SJCRH30 (cell line): Measurements from ENCODE around the gene EXPH5. TPM values are rescaled to one million over a fixed set of nuclear protein-coding genes. Genes with fewer than 3 reads are reported as not detected.

Experiments
- DNase-seq, 2 experiments: peaks; one replicate each; pipeline ENCODE4 v3.0.0-alpha.2; 2015 to 2020
- H3K27ac ChIP-seq: fragments of 250-450 bp; sonication (Bioruptor Pico); 2 replicates; pipeline ENCODE4 v1.5.1; 2020; ENCODE audit warnings: mild to moderate bottlenecking, moderate library complexity
- H3K27me3 ChIP-seq: fragments of 250-450 bp; sonication (Bioruptor Pico); 2 replicates; pipeline ENCODE4 v1.5.1; 2020; ENCODE audit warnings: mild to moderate bottlenecking, moderate library complexity
- H3K36me3 ChIP-seq: fragments of 250-450 bp; sonication (Bioruptor Pico); 2 replicates; pipeline ENCODE4 v1.5.1; 2020; ENCODE audit warnings: mild to moderate bottlenecking, moderate library complexity
- H3K4me1 ChIP-seq: fragments of 250-450 bp; sonication (Bioruptor Pico); 2 replicates; pipeline ENCODE4 v1.5.1; 2020; ENCODE audit warnings: mild to moderate bottlenecking, moderate library complexity
- H3K4me3 ChIP-seq: fragments of 250-450 bp; sonication (Bioruptor Pico); 2 replicates; pipeline ENCODE4 v1.5.1; 2020; ENCODE audit warnings: mild to moderate bottlenecking, moderate library complexity
- H3K9me3 ChIP-seq: fragments of 250-450 bp; sonication (Bioruptor Pico); replicated peaks from 2 replicates; pipeline ENCODE4 v1.5.1; 2020; ENCODE audit warnings: mild to moderate bottlenecking, moderate library complexity
- total RNA-seq: library from RNA; depleted of rRNA; stranded (reverse); fragments of >200 nt; shearing (Covaris generic); gene quantifications from 2 replicates; pipeline ENCODE4 v1.2.3, GENCODE V29; 2014

Gene EXPH5
- total RNA-seq, 1 experiment from 2014 or later, result 0.14 TPM

DNA sequence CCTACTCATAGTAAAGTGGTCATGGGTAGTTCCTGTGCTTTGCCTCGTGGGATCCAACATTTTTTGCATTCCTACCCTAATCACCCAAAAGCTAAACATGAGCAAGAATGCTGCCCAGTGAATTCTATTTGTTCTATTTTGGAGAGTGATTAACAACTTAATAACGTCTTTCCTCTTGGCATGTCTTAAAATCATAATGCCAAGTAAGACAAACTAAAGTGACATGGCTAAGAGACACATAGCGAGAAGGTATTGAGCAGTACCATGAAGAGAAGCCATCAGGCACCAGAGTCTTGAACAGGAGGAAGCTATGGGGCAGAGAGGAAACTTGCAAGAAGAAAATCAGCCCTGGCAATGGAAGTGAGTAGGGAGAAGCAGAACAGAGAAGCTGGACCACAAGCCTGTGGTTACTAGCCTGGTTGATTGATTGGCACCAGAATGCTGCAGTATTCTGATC, 32.0 kb downstream of the EXPH5 start:
- Histone ChIP-seq H3K4me1 (peaks cover 33% of the 10 kb centered on the region), H3K36me3 (no peaks in the 10 kb centered on the region), H3K9me3 (no peaks in the 10 kb centered on the region), H3K27me3 (no peaks in the 10 kb centered on the region), H3K27ac (0 out of 2 replicates have a peak overlapping the region, but pooled peaks have one; percentile 8), H3K4me3 (no peak overlapping the region)
- DNase-seq, result no peak

DNA sequence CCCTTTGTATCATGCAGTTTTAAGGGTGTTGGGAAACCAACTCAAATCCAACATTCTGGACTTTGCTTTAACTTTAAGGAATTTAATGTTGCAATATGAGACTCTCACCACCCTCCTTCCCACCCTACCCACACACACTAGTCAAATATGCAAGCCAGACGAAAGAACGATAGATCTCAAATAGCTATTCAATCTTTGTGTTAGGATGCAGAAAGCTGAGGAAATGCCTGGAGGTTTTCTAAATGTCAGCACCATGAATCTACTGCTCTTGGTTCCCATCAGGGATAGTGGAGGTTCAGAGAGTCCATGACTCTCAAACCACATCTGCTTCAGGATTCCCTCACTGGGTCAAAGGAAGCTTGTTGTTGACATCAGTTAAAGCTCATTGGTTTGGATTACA, 33.7 kb downstream of the EXPH5 start:
- no peaks in the 10 kb centered on the region for H3K27me3 ChIP-seq
- H3K4me3 ChIP-seq, result no peak overlapping the region
- H3K9me3 ChIP-seq, result no peaks in the 10 kb centered on the region
- H3K4me1 ChIP-seq, result peaks cover 33% of the 10 kb centered on the region
- DNase-seq, result no peak
- no peaks in the 10 kb centered on the region for H3K36me3 ChIP-seq
- no peak overlapping the region for H3K27ac ChIP-seq

DNA sequence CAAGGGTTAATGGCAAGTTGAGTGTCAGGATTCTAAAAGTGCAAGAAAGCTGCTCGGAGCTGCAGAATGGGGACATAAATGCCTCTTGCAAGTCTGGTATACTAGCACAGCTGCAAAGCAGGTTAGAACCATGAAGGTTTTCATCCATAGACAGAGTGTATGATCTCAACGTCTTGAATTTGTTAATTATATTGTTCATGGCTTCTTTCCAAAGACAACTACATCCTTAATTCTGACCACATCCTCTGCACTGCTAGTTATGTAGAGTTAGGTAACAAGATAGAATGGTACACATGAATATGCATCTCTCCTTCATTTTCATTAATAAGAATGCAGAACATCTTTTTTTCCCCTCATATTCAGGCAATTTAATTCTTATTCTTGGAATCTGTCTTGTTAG, 34.2 kb downstream of the EXPH5 start:
- Histone ChIP-seq H3K27ac (no peak overlapping the region), H3K4me3 (no peak overlapping the region), H3K27me3 (no peaks in the 10 kb centered on the region), H3K4me1 (peaks cover 33% of the 10 kb centered on the region), H3K9me3 (no peaks in the 10 kb centered on the region), H3K36me3 (no peaks in the 10 kb centered on the region)
- peak in 1 of 2 experiments; percentile 44 for DNase-seq

DNA sequence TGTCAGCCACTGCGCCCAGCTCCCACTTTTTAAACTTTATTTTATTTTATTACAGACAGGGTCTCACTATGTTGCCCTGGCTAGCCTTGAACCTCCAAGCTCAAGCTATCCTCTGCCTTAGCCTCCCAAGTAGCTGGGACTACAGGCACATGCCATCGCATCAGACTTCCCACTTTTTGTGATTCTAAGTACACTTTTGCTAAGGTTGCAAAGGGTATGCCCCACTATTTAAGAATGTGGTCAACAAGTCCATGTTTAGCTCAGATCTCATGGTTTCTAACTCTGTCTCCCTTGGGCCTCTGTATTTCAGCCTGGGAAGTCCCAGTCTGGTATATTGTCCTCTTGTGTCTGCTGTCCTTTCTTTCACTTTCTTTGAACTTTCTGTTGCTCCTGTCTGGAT, 35.3 kb downstream of the EXPH5 start:
- H3K36me3 ChIP-seq, result no peaks in the 10 kb centered on the region
- H3K27ac ChIP-seq, result no peak overlapping the region
- no peak overlapping the region for H3K4me3 ChIP-seq
- H3K4me1 ChIP-seq, result peaks cover 31% of the 10 kb centered on the region
- no peaks in the 10 kb centered on the region for H3K27me3 ChIP-seq
- no peak for DNase-seq
- H3K9me3 ChIP-seq, result no peaks in the 10 kb centered on the region

DNA sequence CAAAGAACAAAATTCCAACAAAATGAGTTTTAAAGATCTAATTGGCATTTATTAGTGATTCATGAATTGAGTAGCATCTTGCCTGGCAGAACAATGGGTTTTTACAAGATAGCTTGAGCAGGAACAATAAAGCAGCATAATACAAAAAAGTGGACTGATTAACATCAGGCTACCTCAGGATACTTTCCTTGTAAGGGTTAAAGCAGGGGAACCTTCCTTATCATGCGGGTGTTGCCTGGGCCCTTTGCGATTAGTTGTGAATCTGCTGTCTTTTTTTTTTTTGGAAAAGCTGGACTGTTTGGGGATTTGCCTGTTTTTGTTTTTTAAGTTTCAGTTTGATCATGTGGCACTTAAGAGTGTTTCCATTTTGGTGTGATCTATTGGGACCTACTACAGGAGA, 37.5 kb downstream of the EXPH5 start:
- Histone ChIP-seq H3K9me3 (no peaks in the 10 kb centered on the region), H3K27ac (no peak overlapping the region), H3K36me3 (no peaks in the 10 kb centered on the region), H3K4me1 (peaks cover 20% of the 10 kb centered on the region), H3K4me3 (no peak overlapping the region), H3K27me3 (no peaks in the 10 kb centered on the region)
- DNase-seq, result no peak

DNA sequence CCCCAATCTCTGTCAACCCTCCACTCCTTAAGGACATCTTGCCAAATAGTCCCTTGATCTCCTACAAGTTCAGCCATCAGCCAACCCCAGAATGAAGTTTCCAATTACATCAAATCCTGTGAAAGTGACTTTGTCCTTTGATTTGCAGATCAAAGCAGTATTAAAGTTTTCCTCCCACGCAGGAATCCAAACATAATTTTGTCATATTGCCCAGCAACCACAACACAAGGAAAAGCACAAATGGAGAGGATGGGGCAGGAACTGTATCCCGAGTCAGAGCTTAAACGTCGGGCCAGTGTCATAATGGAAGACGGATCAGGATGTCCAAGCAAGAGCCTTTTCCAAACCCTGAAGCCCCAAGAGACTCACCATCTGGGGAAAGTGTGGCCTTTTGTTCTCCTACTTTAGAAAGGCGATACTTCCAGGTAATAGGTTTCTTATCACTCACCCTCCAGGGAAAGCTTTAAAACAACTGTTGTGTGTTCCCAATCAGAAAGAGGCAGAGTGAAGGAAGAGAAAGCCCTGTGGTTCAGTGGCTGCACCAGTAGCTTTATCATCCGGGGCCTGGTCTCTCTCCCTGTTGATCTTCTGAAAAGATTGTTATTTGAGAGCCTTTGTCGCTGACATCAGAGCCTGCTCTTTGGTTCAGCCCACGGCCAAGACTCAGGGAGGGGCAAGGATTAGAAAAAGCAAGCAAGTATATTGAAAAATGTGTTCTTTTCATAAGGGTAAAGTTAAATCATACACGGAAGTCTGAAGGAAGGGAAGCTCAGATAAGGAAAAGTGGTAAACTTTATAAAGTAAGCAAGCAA, 41.7 kb downstream of the EXPH5 start:
- Histone ChIP-seq H3K9me3 (no peaks in the 10 kb centered on the region), H3K27me3 (no peaks in the 10 kb centered on the region), H3K4me3 (no peak overlapping the region), H3K27ac (no peak overlapping the region), H3K36me3 (no peaks in the 10 kb centered on the region), H3K4me1 (no peaks in the 10 kb centered on the region)
- peak in 1 of 2 experiments; percentile 28 for DNase-seq

GRCh38 chr11:108549319-108549885, 44.2 kb downstream of the EXPH5 start:
- H3K27ac ChIP-seq, result no peak overlapping the region
- no peak overlapping the region for H3K4me3 ChIP-seq
- no peak for DNase-seq
- no peaks in the 10 kb centered on the region for H3K27me3 ChIP-seq
- H3K4me1 ChIP-seq, result no peaks in the 10 kb centered on the region
- no peaks in the 10 kb centered on the region for H3K36me3 ChIP-seq
- no peaks in the 10 kb centered on the region for H3K9me3 ChIP-seq

DNA sequence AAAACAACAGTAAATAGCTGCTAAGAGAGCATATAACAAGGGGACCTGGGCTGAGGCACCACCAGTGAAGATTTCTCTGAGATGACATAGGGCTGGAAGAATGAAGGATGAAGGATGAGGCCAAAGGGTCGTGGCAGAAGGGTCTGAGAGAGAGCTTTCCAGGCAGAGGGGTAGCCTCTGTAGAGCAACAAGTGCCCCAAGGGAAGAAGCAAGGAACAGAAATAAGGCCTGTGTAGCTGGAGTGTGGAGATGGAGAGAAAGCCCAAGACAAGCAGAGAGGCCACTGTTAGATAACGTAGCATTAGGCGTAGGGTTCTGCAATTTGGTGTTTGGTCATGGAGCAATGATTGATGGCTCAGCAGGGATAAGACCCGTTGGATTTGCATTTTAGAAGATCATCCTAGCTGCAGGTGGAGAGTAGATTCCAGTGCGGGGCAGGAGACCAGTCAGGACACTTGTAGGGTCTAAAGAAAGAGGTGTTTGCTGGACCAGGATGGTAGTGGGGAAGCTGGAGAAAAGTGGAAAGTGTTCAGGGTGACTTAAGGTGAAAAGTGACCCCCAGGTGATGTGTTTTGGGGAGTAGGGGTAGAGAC, 47.6 kb downstream of the EXPH5 start:
- no peak for DNase-seq
- Histone ChIP-seq H3K4me3 (no peak overlapping the region), H3K4me1 (no peaks in the 10 kb centered on the region), H3K36me3 (no peaks in the 10 kb centered on the region), H3K9me3 (no peaks in the 10 kb centered on the region), H3K27ac (no peak overlapping the region), H3K27me3 (no peaks in the 10 kb centered on the region)

DNA sequence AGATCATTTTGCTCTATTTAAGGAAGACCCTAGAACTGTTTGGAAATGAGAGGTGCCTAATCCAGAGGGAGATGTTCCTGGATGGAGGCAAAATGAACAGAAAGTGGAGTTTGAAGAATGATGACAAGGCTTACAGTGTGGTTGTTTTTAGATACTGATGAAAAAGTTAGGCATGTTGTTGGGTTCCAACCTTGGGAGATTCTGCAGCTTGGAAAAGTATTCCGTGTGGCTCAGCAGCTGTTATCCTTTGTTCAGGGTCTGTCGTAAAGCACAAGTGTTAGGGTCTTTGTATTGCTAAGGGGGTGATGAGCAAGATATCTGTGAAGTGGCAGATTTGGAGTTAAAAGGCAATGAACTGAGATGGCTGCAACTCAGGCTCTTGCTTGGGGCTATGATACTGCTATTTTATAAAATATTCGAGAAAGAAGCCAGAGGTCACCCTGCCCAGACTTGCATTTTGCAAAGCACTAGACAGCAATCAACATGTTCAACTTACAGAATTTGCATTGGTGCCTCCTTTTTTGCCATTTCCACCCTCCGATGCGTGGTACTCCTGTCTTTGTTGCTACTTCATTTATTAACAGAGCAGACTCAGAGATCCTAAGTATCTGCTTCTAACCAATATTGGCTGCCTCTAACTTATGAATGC, 50.1 kb downstream of the EXPH5 start:
- Histone ChIP-seq H3K27ac (no peak overlapping the region), H3K9me3 (no peaks in the 10 kb centered on the region), H3K4me1 (peaks cover 2% of the 10 kb centered on the region; the same call in 1 of the 2 replicates), H3K27me3 (no peaks in the 10 kb centered on the region), H3K4me3 (no peak overlapping the region), H3K36me3 (no peaks in the 10 kb centered on the region)
- DNase-seq, result no peak

GRCh38 chr11:108541531-108541930, 52.0 kb downstream of the EXPH5 start:
- H3K4me1 ChIP-seq, result peaks cover 3% of the 10 kb centered on the region; the same call in 1 of the 2 replicates
- no peak overlapping the region for H3K27ac ChIP-seq
- DNase-seq, result no peak
- no peaks in the 10 kb centered on the region for H3K9me3 ChIP-seq
- H3K27me3 ChIP-seq, result no peaks in the 10 kb centered on the region
- H3K4me3 ChIP-seq, result no peak overlapping the region
- no peaks in the 10 kb centered on the region for H3K36me3 ChIP-seq

GRCh38 chr11:108538502-108538901, 55.1 kb downstream of the EXPH5 start:
- no peak for DNase-seq
- no peak overlapping the region for H3K4me3 ChIP-seq
- no peak overlapping the region for H3K27ac ChIP-seq

DNA sequence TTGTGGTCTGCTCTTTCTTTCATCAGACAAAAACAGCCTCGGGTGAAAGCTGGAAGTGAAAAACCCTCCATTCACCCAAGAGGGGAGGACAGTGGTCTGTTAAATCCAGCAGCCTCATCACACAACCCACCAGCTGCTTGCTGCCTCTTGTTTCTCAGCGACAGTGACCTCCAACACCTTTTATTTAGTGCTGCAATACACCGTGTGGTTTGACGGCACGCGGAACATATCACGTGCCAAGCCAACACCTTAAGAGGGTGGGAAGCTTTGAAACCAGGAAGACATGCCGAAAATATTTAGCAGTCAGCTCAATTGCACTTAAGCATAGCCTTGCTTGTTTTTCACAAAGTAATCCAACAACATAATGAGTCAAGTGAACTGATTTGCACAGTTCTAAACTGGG, 55.5 kb downstream of the EXPH5 start:
- H3K36me3 ChIP-seq, result no peaks in the 10 kb centered on the region
- peak in 1 of 2 experiments; percentile 17 for DNase-seq
- H3K9me3 ChIP-seq, result no peaks in the 10 kb centered on the region
- H3K27ac ChIP-seq, result no peak overlapping the region
- peaks cover 3% of the 10 kb centered on the region; the same call in 1 of the 2 replicates for H3K4me1 ChIP-seq
- H3K4me3 ChIP-seq, result no peak overlapping the region
- no peaks in the 10 kb centered on the region for H3K27me3 ChIP-seq

More at GRCh38 chr11:108538502-108538901, 55.1 kb downstream of the EXPH5 start:
- H3K9me3 ChIP-seq, result no peaks in the 10 kb centered on the region
- H3K27me3 ChIP-seq, result no peaks in the 10 kb centered on the region
- H3K36me3 ChIP-seq, result no peaks in the 10 kb centered on the region
- peaks cover 3% of the 10 kb centered on the region; the same call in 1 of the 2 replicates for H3K4me1 ChIP-seq

DNA sequence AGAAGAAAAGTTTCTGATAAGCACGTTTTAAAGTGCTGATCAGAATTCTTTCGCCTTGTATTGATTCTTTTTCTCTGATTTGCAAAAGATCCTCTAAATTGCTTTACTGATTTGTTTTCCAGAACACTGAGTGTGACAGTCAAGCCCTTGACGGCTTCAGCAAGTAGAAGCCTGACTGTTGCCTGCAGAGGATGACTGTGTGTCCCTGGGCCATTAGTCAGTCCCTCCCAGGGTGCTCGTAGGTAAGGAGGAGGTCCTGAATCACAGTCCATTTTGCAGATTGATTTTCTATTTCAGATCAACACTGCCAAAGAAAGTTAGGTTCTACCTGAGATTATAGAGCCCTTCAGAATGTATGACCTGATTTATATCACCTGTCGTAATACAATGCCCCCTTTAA, 56.8 kb downstream of the EXPH5 start:
- Histone ChIP-seq H3K4me3 (no peak overlapping the region), H3K27ac (no peak overlapping the region), H3K27me3 (no peaks in the 10 kb centered on the region), H3K36me3 (no peaks in the 10 kb centered on the region), H3K4me1 (peaks cover 3% of the 10 kb centered on the region; the same call in 1 of the 2 replicates), H3K9me3 (no peaks in the 10 kb centered on the region)
- DNase-seq, result no peak

DNA sequence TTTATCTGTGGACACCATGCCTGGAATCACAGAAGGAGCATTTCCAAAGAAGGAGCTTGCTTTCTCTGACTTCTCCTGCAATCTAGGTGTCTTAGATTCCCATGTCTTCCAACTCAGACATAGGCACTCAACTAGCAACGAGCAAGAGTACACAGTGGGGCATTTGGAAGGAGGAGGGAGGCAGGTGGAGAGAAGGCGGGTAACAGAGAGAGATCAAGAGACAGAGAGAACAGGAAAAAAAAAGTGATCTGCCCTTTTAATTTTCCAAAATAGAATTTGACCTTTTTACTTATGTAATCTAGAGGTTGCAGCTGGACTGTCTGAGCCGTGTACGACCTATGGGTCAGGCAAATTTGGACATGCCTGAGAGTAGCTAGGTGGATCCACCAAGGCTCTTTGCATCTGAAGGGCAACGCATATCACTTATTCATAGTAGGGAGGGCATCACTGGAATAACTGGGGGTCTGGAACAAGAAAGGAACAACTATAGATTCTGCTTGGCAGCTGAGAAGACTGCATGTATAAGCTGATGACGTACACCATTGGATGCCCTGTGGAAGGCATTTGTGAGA, 58.1 kb downstream of the EXPH5 start:
- peaks cover 3% of the 10 kb centered on the region; the same call in 1 of the 2 replicates for H3K4me1 ChIP-seq
- no peak overlapping the region for H3K27ac ChIP-seq
- no peaks in the 10 kb centered on the region for H3K9me3 ChIP-seq
- no peaks in the 10 kb centered on the region for H3K36me3 ChIP-seq
- H3K27me3 ChIP-seq, result no peaks in the 10 kb centered on the region
- no peak overlapping the region for H3K4me3 ChIP-seq
- no peak for DNase-seq
